ENCODE data around the gene RDM1.

The RDM1 gene

DNA sequence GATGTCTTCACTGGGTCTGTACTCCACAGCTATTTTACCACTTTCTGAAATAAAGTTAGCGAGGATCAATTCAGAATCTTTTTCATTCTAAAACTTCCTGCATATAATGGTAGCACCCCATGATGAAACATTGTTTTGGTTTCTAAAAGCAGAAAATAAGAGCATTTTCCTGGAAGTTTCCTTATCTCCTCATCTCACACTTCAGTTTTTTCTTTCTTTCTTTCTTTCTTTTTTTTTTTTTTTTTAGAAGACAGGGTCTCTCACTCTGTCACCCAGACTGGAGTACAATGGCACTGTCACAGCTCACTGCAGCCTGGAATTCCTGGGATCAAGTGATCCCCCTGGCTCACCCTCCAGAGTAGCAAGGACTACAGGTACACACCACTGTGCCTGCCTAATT, 10.3 kb downstream of the RDM1 start:
- H3K4me3 ChIP-seq (ENCODE audit: low read depth, low read length), result no peak overlapping the region
- in situ Hi-C loops (cut with HindIII; ENCODE audit: low sequenced_read_pairs), result no loop called here
- no peak for DNase-seq (ENCODE audit: low read depth)
- TF ChIP-seq, protein P1, sequence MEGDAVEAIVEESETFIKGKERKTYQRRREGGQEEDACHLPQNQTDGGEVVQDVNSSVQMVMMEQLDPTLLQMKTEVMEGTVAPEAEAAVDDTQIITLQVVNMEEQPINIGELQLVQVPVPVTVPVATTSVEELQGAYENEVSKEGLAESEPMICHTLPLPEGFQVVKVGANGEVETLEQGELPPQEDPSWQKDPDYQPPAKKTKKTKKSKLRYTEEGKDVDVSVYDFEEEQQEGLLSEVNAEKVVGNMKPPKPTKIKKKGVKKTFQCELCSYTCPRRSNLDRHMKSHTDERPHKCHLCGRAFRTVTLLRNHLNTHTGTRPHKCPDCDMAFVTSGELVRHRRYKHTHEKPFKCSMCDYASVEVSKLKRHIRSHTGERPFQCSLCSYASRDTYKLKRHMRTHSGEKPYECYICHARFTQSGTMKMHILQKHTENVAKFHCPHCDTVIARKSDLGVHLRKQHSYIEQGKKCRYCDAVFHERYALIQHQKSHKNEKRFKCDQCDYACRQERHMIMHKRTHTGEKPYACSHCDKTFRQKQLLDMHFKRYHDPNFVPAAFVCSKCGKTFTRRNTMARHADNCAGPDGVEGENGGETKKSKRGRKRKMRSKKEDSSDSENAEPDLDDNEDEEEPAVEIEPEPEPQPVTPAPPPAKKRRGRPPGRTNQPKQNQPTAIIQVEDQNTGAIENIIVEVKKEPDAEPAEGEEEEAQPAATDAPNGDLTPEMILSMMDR (IDR thresholded peaks at IDR 0.05; ENCODE audit: low read depth, low read length, missing control alignments), result no peak

DNA sequence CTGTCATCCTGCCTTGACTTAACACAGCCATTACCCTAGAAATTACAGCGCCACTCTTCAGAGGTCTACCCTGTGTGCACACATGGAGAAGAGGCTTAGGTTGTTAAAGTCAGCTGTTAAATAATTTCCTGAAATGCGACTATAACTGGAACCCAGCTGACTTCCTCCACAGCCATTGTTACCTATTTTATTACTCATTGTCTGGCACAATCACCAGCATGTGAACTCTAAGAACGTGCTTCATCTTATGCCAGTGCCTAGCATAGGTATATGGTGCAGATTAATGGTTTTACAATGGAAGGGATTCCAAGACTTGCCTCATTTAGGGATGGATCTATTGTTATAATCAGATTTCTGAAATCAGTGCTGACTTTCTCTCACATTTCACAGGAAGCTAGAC, 11.9 kb downstream of the RDM1 start:
- in situ Hi-C loops (cut with HindIII; ENCODE audit: low sequenced_read_pairs), result no loop called here
- no peak for DNase-seq (ENCODE audit: low read depth)
- no peak overlapping the region for H3K4me3 ChIP-seq (ENCODE audit: low read depth, low read length)
- TF ChIP-seq, protein P1 (IDR thresholded peaks at IDR 0.05; ENCODE audit: low read depth, low read length, missing control alignments), result no peak

DNA sequence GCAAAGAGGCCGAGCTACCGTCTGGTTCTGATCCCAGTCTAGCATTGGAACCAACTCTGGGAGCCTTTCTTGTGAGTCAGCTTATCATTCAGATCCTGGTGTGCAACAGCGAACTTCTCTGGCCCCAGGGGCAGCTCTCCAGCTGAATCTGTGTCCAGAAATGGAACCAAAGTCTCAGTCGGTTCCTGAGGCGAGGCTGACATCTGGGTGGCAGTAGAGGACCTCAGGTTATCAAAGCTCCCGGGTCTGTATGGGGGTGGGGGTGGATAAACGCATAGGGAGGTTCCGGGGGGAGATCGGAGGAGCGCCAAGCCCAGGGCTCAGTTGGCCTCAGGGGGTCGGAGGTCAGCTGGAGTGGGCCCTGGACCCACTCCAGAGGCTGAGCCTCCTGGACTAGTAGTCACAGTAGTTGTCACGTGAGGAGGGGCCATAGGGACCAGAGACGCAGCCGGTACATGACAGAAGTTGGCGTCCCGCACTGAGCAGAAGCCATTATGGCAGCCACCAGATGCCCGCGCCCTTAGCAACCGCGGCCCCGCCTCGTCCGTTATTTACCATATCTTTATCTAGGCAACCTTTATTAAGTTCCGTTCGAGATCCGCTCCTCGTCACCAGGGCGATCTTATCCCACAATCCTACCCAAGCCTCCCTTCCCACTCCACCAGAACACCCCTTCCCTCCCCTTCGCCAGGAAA, 12.9 kb downstream of the RDM1 start:
- no peak overlapping the region for H3K4me3 ChIP-seq (ENCODE audit: low read depth, low read length)
- no peak for DNase-seq (ENCODE audit: low read depth)
- TF ChIP-seq, protein P1 (IDR thresholded peaks at IDR 0.05; ENCODE audit: low read depth, low read length, missing control alignments), result no peak
- in situ Hi-C loops (cut with HindIII; ENCODE audit: low sequenced_read_pairs), result no loop called here

DNA sequence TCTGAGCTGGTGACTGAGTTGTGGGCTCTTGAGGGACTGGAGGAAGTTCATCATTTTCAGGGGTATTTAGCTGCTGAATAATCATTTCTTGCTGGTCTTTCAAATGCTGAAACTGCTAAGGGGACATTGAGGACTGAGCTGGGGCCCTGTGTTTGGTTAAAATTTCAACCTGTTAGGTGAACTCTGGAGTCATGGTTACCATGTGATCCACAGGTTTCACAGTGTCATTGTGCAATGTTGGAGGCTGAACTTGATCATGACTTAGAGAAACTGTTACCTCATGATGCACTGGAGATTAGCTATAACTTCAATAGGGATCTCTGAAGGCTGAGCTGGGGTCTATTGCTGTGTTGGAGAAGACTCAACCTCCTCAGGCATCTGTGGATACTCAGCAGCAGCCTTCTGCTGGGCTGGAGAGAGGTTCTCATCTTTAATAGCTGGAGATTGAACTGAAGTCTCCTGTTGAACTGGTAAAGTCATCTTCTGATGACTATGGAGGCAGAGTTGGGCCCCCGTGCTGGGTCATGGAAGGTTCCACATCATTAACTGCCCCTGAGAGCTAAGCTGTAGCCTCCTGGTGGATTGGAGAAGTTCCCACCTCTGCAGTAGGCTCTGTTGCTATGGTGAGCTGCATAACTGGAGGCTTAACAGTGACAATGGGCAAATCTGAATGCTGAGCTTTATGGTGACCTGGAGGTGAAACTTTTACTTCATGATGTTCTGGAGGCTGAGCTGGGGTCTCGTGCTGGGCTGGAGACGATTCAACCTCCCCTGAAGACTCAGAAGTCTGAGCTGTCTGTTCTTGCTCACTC, 15.2 kb downstream of the RDM1 start:
- DNase-seq (ENCODE audit: low read depth), result no peak
- in situ Hi-C loops (cut with HindIII; ENCODE audit: low sequenced_read_pairs), result no loop called here
- H3K4me3 ChIP-seq (ENCODE audit: low read depth, low read length), result no peak overlapping the region
- TF ChIP-seq, protein P1 (IDR thresholded peaks at IDR 0.05; ENCODE audit: low read depth, low read length, missing control alignments), result no peak

DNA sequence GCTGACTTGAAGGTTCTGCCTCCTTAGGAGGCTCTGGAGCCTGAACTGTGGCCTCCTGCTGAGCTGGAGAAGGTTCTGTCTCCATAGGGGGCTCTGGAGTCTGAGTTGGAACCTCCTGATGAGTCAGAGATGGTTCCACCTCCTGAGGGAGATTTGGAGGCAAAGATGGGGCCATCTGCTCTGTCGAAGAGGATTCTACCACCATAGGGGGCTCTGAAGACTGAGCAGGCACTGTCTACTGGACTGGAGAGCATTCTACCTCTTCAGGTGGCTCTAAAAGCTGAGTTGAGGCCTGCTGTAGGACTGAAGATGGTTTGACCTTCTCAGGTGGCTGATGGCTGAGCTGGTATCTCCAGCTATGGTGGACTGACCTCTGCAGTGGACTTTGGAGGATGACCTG, 16.2 kb downstream of the RDM1 start:
- H3K4me3 ChIP-seq (ENCODE audit: low read depth, low read length), result no peak overlapping the region
- TF ChIP-seq, protein P1 (IDR thresholded peaks at IDR 0.05; ENCODE audit: low read depth, low read length, missing control alignments), result no peak
- no peak for DNase-seq (ENCODE audit: low read depth)
- in situ Hi-C loops (cut with HindIII; ENCODE audit: low sequenced_read_pairs), result no loop called here

DNA sequence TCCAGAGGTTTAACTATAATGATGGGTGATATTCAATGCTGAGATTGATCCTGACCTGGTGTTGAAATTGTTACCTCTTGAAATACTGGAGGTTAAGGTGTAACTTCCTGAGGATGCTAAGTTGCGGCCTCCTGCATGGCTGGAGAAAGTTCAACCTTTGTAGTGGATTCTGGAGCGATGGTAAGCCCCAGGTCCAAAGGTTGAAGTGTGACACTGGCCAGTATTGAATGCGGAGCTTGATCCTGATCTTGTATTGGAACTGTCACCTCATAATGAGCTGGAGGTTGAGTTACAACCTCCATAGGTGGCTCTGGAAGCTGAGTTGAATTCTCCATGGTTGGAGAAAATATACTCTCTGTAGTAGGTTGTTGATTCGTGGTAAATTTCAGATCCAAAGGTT, 17.0 kb downstream of the RDM1 start:
- in situ Hi-C loops (cut with HindIII; ENCODE audit: low sequenced_read_pairs), result no loop called here
- no peak overlapping the region for H3K4me3 ChIP-seq (ENCODE audit: low read depth, low read length)
- no peak for DNase-seq (ENCODE audit: low read depth)
- TF ChIP-seq, protein P1 (IDR thresholded peaks at IDR 0.05; ENCODE audit: low read depth, low read length, missing control alignments), result no peak

Data from astrocyte of the cerebellum (primary cell).